Activated naive CD8-positive, alpha-beta T cell treated with anti-CD3 and anti-CD28 coated beads for 36 hours (primary cell): ENCODE measurements around the gene CPEB3. TPM values are rescaled to one million over a fixed set of nuclear protein-coding genes. Genes with fewer than 3 reads are reported as not detected.
"Not testable (repeated sequence)": the region's sequence is repeated elsewhere in the genome, so short reads cannot be mapped to it uniquely, and the experiment has no call there.

Experiments
- DNase-seq: peaks from one replicate; pipeline ENCODE4 v3.0.0; 2021
- H3K27ac Mint-ChIP-seq: one replicate; pipeline ENCODE4 v1.8.0; 2022; ENCODE audit warnings: mild to moderate bottlenecking, moderate library complexity, mixed read lengths
- H3K27me3 Mint-ChIP-seq: one replicate; pipeline ENCODE4 v1.8.0; 2022; ENCODE audit warnings: mild to moderate bottlenecking, mixed read lengths
- H3K36me3 Mint-ChIP-seq: one replicate; pipeline ENCODE4 v1.8.0; 2021; ENCODE audit warnings: mild to moderate bottlenecking, mixed read lengths
- H3K4me1 Mint-ChIP-seq: one replicate; pipeline ENCODE4 v1.8.0; 2021; ENCODE audit warnings: mixed read lengths
- H3K4me3 Mint-ChIP-seq: one replicate; pipeline ENCODE4 v1.8.0; 2022; ENCODE audit warnings: mild to moderate bottlenecking, moderate library complexity, mixed read lengths
- H3K9me3 Mint-ChIP-seq: one replicate; pipeline ENCODE4 v1.8.0; 2022; ENCODE audit warnings: mixed read lengths
- total RNA-seq, 2 experiments: library from RNA; stranded (reverse); gene quantifications; one replicate each; pipeline ENCODE4 v1.2.3, GENCODE V29; 2021

The CPEB3 gene
- total RNA-seq, 2 experiments from 2014 or later, result 1.5 to 1.9 TPM

- Mint-ChIP-seq H3K4me1 (no peaks in the 10 kb centered on the region), H3K36me3 (peaks cover 3% of the 10 kb centered on the region), H3K4me3 (no peak overlapping the region), H3K27me3 (no peaks in the 10 kb centered on the region), H3K27ac (no peak overlapping the region), H3K9me3 (peaks cover 1% of the 10 kb centered on the region)
- no peak for DNase-seq
Measured at GRCh38 chr10:92042541-92042940, 248.3 kb downstream of the CPEB3 start.

GRCh38 chr10:92038949-92039348 is 251.9 kb downstream of the CPEB3 start:
- Mint-ChIP-seq H3K9me3 (peaks cover 1% of the 10 kb centered on the region), H3K27me3 (no peaks in the 10 kb centered on the region), H3K4me3 (no peak overlapping the region), H3K27ac (no peak overlapping the region), H3K36me3 (peaks cover 25% of the 10 kb centered on the region), H3K4me1 (no peaks in the 10 kb centered on the region)
- no peak for DNase-seq

- not testable (repeated sequence) for H3K9me3 Mint-ChIP-seq, DNase-seq, H3K27me3 Mint-ChIP-seq, H3K27ac Mint-ChIP-seq, H3K4me3 Mint-ChIP-seq, H3K4me1 Mint-ChIP-seq
- peaks cover 53% of the 10 kb centered on the region for H3K36me3 Mint-ChIP-seq
Measured at GRCh38 chr10:92033070-92033469, 257.8 kb downstream of the CPEB3 start.

GRCh38 chr10:92031580-92031979 is 259.3 kb downstream of the CPEB3 start:
- H3K27ac Mint-ChIP-seq, result no peak overlapping the region
- peaks cover 57% of the 10 kb centered on the region for H3K36me3 Mint-ChIP-seq
- peaks cover 4% of the 10 kb centered on the region for H3K4me1 Mint-ChIP-seq
- H3K27me3 Mint-ChIP-seq, result no peaks in the 10 kb centered on the region
- H3K4me3 Mint-ChIP-seq, result no peak overlapping the region
- DNase-seq, result no peak
- no peaks in the 10 kb centered on the region for H3K9me3 Mint-ChIP-seq

GRCh38 chr10:92027141-92027540 is 263.7 kb downstream of the CPEB3 start:
- no peak overlapping the region for H3K4me3 Mint-ChIP-seq
- no peaks in the 10 kb centered on the region for H3K27me3 Mint-ChIP-seq
- no peaks in the 10 kb centered on the region for H3K9me3 Mint-ChIP-seq
- DNase-seq, result no peak
- no peak overlapping the region for H3K27ac Mint-ChIP-seq
- H3K4me1 Mint-ChIP-seq, result peaks cover 4% of the 10 kb centered on the region
- peaks cover 32% of the 10 kb centered on the region for H3K36me3 Mint-ChIP-seq

GRCh38 chr10:92025340-92025739 is 265.5 kb downstream of the CPEB3 start:
- H3K4me1 Mint-ChIP-seq, H3K9me3 Mint-ChIP-seq, DNase-seq, H3K4me3 Mint-ChIP-seq, H3K27me3 Mint-ChIP-seq, H3K27ac Mint-ChIP-seq: not testable (repeated sequence)
- peaks cover 31% of the 10 kb centered on the region for H3K36me3 Mint-ChIP-seq

- Mint-ChIP-seq H3K9me3 (no peaks in the 10 kb centered on the region), H3K27ac (no peak overlapping the region), H3K36me3 (peaks cover 32% of the 10 kb centered on the region), H3K4me3 (no peak overlapping the region), H3K27me3 (no peaks in the 10 kb centered on the region), H3K4me1 (peaks cover 4% of the 10 kb centered on the region)
- no peak for DNase-seq
Measured at GRCh38 chr10:92024700-92025099, 266.2 kb downstream of the CPEB3 start.

- no peak for DNase-seq
- Mint-ChIP-seq H3K36me3 (peaks cover 39% of the 10 kb centered on the region), H3K27me3 (no peaks in the 10 kb centered on the region), H3K4me1 (peaks cover 7% of the 10 kb centered on the region), H3K4me3 (no peak overlapping the region), H3K27ac (no peak overlapping the region), H3K9me3 (no peaks in the 10 kb centered on the region)
Measured at GRCh38 chr10:92014620-92015019, 276.3 kb downstream of the CPEB3 start.

GRCh38 chr10:92011560-92012214 is 279.2 kb downstream of the CPEB3 start:
- Mint-ChIP-seq H3K27me3 (no peaks in the 10 kb centered on the region), H3K4me1 (peaks cover 3% of the 10 kb centered on the region), H3K4me3 (no peak overlapping the region), H3K36me3 (peaks cover 26% of the 10 kb centered on the region), H3K9me3 (no peaks in the 10 kb centered on the region), H3K27ac (no peak overlapping the region)
- no peak for DNase-seq

GRCh38 chr10:92010047-92010735 is 280.7 kb downstream of the CPEB3 start:
- DNase-seq, result no peak
- H3K27ac Mint-ChIP-seq, result no peak overlapping the region
- H3K36me3 Mint-ChIP-seq, result peaks cover 31% of the 10 kb centered on the region
- no peaks in the 10 kb centered on the region for H3K27me3 Mint-ChIP-seq
- H3K4me1 Mint-ChIP-seq, result peaks cover 5% of the 10 kb centered on the region
- no peak overlapping the region for H3K4me3 Mint-ChIP-seq
- no peaks in the 10 kb centered on the region for H3K9me3 Mint-ChIP-seq

GRCh38 chr10:92009445-92009844 is 281.4 kb downstream of the CPEB3 start:
- Mint-ChIP-seq H3K27ac (no peak overlapping the region), H3K9me3 (no peaks in the 10 kb centered on the region), H3K36me3 (peaks cover 37% of the 10 kb centered on the region), H3K4me3 (no peak overlapping the region), H3K27me3 (no peaks in the 10 kb centered on the region), H3K4me1 (peaks cover 5% of the 10 kb centered on the region)
- no peak for DNase-seq

GRCh38 chr10:92005978-92006377 is 284.9 kb downstream of the CPEB3 start:
- Mint-ChIP-seq H3K4me3 (no peak overlapping the region), H3K4me1 (peaks cover 2% of the 10 kb centered on the region), H3K36me3 (peaks cover 52% of the 10 kb centered on the region), H3K9me3 (peaks cover 2% of the 10 kb centered on the region), H3K27ac (no peak overlapping the region), H3K27me3 (no peaks in the 10 kb centered on the region)
- DNase-seq, result no peak

GRCh38 chr10:92003258-92003657 is 287.6 kb downstream of the CPEB3 start:
- Mint-ChIP-seq H3K4me3 (no peak overlapping the region), H3K27ac (no peak overlapping the region), H3K27me3 (no peaks in the 10 kb centered on the region), H3K4me1 (peaks cover 4% of the 10 kb centered on the region), H3K36me3 (peaks cover 64% of the 10 kb centered on the region), H3K9me3 (peaks cover 2% of the 10 kb centered on the region)
- DNase-seq, result no peak

- Mint-ChIP-seq H3K4me1 (peaks cover 4% of the 10 kb centered on the region), H3K9me3 (peaks cover 2% of the 10 kb centered on the region), H3K4me3 (no peak overlapping the region), H3K36me3 (peaks cover 76% of the 10 kb centered on the region), H3K27ac (no peak overlapping the region), H3K27me3 (no peaks in the 10 kb centered on the region)
- DNase-seq, result no peak
Measured at GRCh38 chr10:92001995-92002394, 288.9 kb downstream of the CPEB3 start.

GRCh38 chr10:92001581-92001980 is 289.3 kb downstream of the CPEB3 start:
- Mint-ChIP-seq H3K27ac (no peak overlapping the region), H3K27me3 (no peaks in the 10 kb centered on the region), H3K36me3 (peaks cover 76% of the 10 kb centered on the region), H3K4me3 (no peak overlapping the region), H3K4me1 (peaks cover 4% of the 10 kb centered on the region), H3K9me3 (peaks cover 2% of the 10 kb centered on the region)
- DNase-seq, result no peak
